Activated gamma-delta T cell treated with anti-CD3 and anti-CD28 coated beads, Interleukin-2, amount 50 U/mL, for 16 hours (primary cell): Measurements from ENCODE around the gene RAD51B.

Experiments used
- DNase-seq: peaks from one replicate; pipeline ENCODE4 v3.0.0-alpha.2; 2020; ENCODE audit warnings: low read depth

RAD51B gene

GRCh38 chr14:68386950-68387779, 567.6 kb downstream of the RAD51B start:
- DNase-seq, result no peak

GRCh38 chr14:68389943-68390342, 570.4 kb downstream of the RAD51B start:
- DNase-seq, result no peak

- no peak for DNase-seq
Measured at GRCh38 chr14:68390741-68391140, 571.2 kb downstream of the RAD51B start.

GRCh38 chr14:68391311-68392014, 571.9 kb downstream of the RAD51B start:
- DNase-seq, result no peak

- no peak for DNase-seq
Measured at GRCh38 chr14:68392393-68393141, 573.0 kb downstream of the RAD51B start.

- DNase-seq, result no peak
Measured at GRCh38 chr14:68393259-68393658, 573.7 kb downstream of the RAD51B start.

- DNase-seq, result no peak
Measured at GRCh38 chr14:68394118-68394763, 574.7 kb downstream of the RAD51B start.

- no peak for DNase-seq
Measured at GRCh38 chr14:68394764-68395143, 575.2 kb downstream of the RAD51B start.

- no peak for DNase-seq
Measured at GRCh38 chr14:68395604-68396003, 576.0 kb downstream of the RAD51B start.

GRCh38 chr14:68396461-68396860, 576.9 kb downstream of the RAD51B start:
- no peak for DNase-seq

- no peak for DNase-seq
Measured at GRCh38 chr14:68397371-68397811, 577.8 kb downstream of the RAD51B start.

GRCh38 chr14:68397822-68398221, 578.2 kb downstream of the RAD51B start:
- DNase-seq, result no peak

GRCh38 chr14:68398370-68398769, 578.8 kb downstream of the RAD51B start:
- no peak for DNase-seq

GRCh38 chr14:68399971-68400370, 580.4 kb downstream of the RAD51B start:
- DNase-seq, result no peak

- DNase-seq, result no peak
Measured at GRCh38 chr14:68401317-68401716, 581.7 kb downstream of the RAD51B start.

GRCh38 chr14:68401855-68402254, 582.3 kb downstream of the RAD51B start:
- DNase-seq, result no peak

GRCh38 chr14:68402525-68403101, 583.0 kb downstream of the RAD51B start:
- no peak for DNase-seq

GRCh38 chr14:68403191-68404145, 583.9 kb downstream of the RAD51B start:
- no peak for DNase-seq

GRCh38 chr14:68404146-68404527, 584.6 kb downstream of the RAD51B start:
- no peak for DNase-seq

GRCh38 chr14:68404652-68405183, 585.1 kb downstream of the RAD51B start:
- DNase-seq, result no peak
